ENCODE results near the gene AKAP13.

The AKAP13 gene

GRCh38 chr15:85758655-85758978, 378.2 kb downstream of the AKAP13 start:
- TF ChIP-seq CTCF (IDR thresholded peaks at IDR 0.05) = no peak

GRCh38 chr15:85759376-85759775, 379.0 kb downstream of the AKAP13 start:
- TF ChIP-seq CTCF (IDR thresholded peaks at IDR 0.05) = no peak

- no peak for TF ChIP-seq CTCF (IDR thresholded peaks at IDR 0.05)
These were observed 379.6 kb downstream of the AKAP13 start for GRCh38 chr15:85760049-85760448.

- TF ChIP-seq CTCF (IDR thresholded peaks at IDR 0.05) = no peak
These were observed 380.3 kb downstream of the AKAP13 start for GRCh38 chr15:85760531-85761371.

- no peak for TF ChIP-seq CTCF (IDR thresholded peaks at IDR 0.05)
These were observed 381.2 kb downstream of the AKAP13 start for GRCh38 chr15:85761635-85762034.

GRCh38 chr15:85762039-85762755, 381.8 kb downstream of the AKAP13 start:
- no peak for TF ChIP-seq CTCF (IDR thresholded peaks at IDR 0.05)

GRCh38 chr15:85762756-85763127, 382.3 kb downstream of the AKAP13 start:
- no peak for TF ChIP-seq CTCF (IDR thresholded peaks at IDR 0.05)
